Adrenal gland (tissue), 5 donors: Measurements from ENCODE around the gene DBR1.

Experiments used
- CTCF ChIP-seq, 6 experiments: fragments of 450-650 bp in 4 of 6; fragments of 200-600 bp in 2 of 6; sonication (generic) in 1 of 6; IDR thresholded peaks; 1 replicate in 5 of 6; 2 replicates in 1 of 6; pipeline versions ENCODE4 v1.5.1 to v1.8.0; 2016 to 2021; ENCODE audit warnings: antibody characterized with exemption in 6 of 6, mild to moderate bottlenecking in 2 of 6, moderate library complexity in 1 of 6
- POLR2A ChIP-seq, 2 donors: fragments of 450-650 bp; IDR thresholded peaks; one replicate each; pipeline ENCODE4 v1.6.1; 2017; ENCODE audit warnings: antibody characterized with exemption in 2 of 2, mild to moderate bottlenecking in 2 of 2, moderate library complexity in 1 of 2
- donor health status: DM: no; HTN: no; CAD: no.

GRCh38 chr3:138148503-138148902 is 26.2 kb downstream of the DBR1 start:
- TF ChIP-seq CTCF (IDR thresholded peaks at IDR 0.05) (no peak), POLR2A (IDR thresholded peaks at IDR 0.05) (no peak)
